Activated CD4-positive, alpha-beta T cell treated with anti-CD3 and anti-CD28 coated beads, Interleukin-10, Interleukin-2, amounts not matched to agents 100 ng/mL and 50 ng/mL, durations not matched to agents 16 hours and 8 hours (primary cell): ENCODE data around the gene HSPBP1.
A peak's percentile ranks its signal among the peaks of the same experiment; 100 is the strongest.
"Not testable (repeated sequence)": the region's sequence is repeated elsewhere in the genome, so short reads cannot be mapped to it uniquely, and the experiment has no call there.

Experiments
- DNase-seq: peaks from one replicate; pipeline ENCODE4 v3.0.0-alpha.2; 2020

HSPBP1 gene

GRCh38 chr19:55231391-55232285 is 48.3 kb downstream of the HSPBP1 start:
- no peak for DNase-seq

GRCh38 chr19:55230780-55231179 is 49.1 kb downstream of the HSPBP1 start:
- DNase-seq, result no peak

- no peak for DNase-seq
Measured at GRCh38 chr19:55230329-55230728, 49.6 kb downstream of the HSPBP1 start.

GRCh38 chr19:55229789-55230182 is 50.1 kb downstream of the HSPBP1 start:
- no peak for DNase-seq

GRCh38 chr19:55229145-55229788 is 50.6 kb downstream of the HSPBP1 start:
- DNase-seq, result no peak

- DNase-seq, result no peak
Measured at GRCh38 chr19:55228403-55229031, 51.4 kb downstream of the HSPBP1 start, which contains the start of gene TMEM86B. TMEM86B (minus strand) TSS chr19:55228763; CDS start chr19:55228741, 22 bp downstream.

- DNase-seq, result no peak
Measured at GRCh38 chr19:55228015-55228391, 51.9 kb downstream of the HSPBP1 start.

GRCh38 chr19:55227241-55228014 is 52.5 kb downstream of the HSPBP1 start:
- no peak for DNase-seq

GRCh38 chr19:55226788-55227187 is 53.1 kb downstream of the HSPBP1 start:
- DNase-seq, result no peak

- DNase-seq, result no peak
Measured at GRCh38 chr19:55226273-55226672, 53.6 kb downstream of the HSPBP1 start.

GRCh38 chr19:55225415-55225958 is 54.4 kb downstream of the HSPBP1 start:
- DNase-seq, result no peak

- not testable (repeated sequence) for DNase-seq
Measured at GRCh38 chr19:55224679-55225414, 55.1 kb downstream of the HSPBP1 start.

- no peak for DNase-seq
Measured at GRCh38 chr19:55224038-55224665, 55.8 kb downstream of the HSPBP1 start.

GRCh38 chr19:55223291-55224037 is 56.4 kb downstream of the HSPBP1 start:
- no peak for DNase-seq

- DNase-seq, result no peak
Measured at GRCh38 chr19:55220525-55220924, 59.4 kb downstream of the HSPBP1 start.

GRCh38 chr19:55216461-55217198 is 63.3 kb downstream of the HSPBP1 start:
- peak; percentile 72 for DNase-seq

GRCh38 chr19:55213547-55213946 is 66.4 kb downstream of the HSPBP1 start:
- DNase-seq, result no peak

GRCh38 chr19:55212447-55212846 is 67.5 kb downstream of the HSPBP1 start:
- peak; percentile 63 for DNase-seq
